Neural progenitor cell (in vitro differentiated cells): Measurements from ENCODE around the gene TRABD.

Experiments used
- EZH2 ChIP-seq: fragments of 200-600 bp; sonication (generic); IDR thresholded peaks from 2 replicates; pipeline ENCODE4 v1.6.1; 2017; ENCODE audit warnings: antibody characterized with exemption, mild to moderate bottlenecking, moderate library complexity
- TF ChIP-seq, protein P1 (sequence below): fragments of 200-600 bp; sonication (generic); IDR thresholded peaks from 2 replicates; pipeline ENCODE4 v1.5.1; 2017; ENCODE audit warnings: antibody characterized with exemption, mild to moderate bottlenecking

DNA sequence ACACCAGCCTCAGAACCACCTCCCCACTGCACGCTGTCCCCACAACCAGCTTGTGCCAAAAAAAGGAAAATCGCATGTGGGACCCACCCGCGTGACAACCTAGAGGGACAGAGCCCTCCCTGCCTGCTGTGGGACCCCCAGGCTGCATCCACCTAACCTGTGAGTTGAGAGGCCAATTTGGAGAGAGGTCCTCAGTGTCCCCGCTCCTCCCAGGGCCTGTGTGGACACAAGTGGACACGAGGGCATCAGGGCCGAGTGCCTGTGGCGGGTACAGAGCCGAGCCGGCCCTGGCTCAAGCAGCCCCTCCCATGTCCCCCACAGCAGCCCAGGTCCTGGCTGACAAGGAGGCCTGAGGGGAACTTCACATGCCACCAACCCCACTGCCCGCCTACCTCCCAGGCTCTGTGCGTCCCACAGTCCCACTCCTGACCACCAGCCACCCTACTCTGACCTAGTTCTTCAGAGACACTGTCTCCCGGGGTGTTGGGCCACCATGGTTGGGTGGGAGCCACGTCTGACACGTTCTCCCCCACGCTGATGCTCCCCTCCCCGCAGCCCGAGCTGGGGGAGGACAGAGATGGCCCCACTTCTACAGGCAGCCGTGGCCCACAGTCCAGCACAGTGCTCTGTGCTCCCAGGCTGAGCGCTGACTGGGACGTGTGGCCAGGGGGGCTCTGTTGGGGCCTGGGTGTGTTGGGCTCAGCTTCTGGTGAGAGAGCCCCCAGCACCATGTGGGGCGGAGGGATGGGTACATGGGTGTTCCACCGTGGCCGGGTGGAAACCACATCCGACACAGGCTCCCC lies 34.3 kb downstream of the TRABD start:
- TF ChIP-seq, protein P1, sequence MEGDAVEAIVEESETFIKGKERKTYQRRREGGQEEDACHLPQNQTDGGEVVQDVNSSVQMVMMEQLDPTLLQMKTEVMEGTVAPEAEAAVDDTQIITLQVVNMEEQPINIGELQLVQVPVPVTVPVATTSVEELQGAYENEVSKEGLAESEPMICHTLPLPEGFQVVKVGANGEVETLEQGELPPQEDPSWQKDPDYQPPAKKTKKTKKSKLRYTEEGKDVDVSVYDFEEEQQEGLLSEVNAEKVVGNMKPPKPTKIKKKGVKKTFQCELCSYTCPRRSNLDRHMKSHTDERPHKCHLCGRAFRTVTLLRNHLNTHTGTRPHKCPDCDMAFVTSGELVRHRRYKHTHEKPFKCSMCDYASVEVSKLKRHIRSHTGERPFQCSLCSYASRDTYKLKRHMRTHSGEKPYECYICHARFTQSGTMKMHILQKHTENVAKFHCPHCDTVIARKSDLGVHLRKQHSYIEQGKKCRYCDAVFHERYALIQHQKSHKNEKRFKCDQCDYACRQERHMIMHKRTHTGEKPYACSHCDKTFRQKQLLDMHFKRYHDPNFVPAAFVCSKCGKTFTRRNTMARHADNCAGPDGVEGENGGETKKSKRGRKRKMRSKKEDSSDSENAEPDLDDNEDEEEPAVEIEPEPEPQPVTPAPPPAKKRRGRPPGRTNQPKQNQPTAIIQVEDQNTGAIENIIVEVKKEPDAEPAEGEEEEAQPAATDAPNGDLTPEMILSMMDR = no peak
- TF ChIP-seq EZH2 = no peak
